Measurements from ENCODE around the gene TMEM183A.

TMEM183A gene

GRCh38 chr1:203073469-203073868 is 66.3 kb downstream of the TMEM183A start:
- no peak for DNase-seq

All from eye (tissue), 1 donor.